Limb (tissue), 2 donors: Measurements from ENCODE around the gene TTLL11.

ENCODE experiments used
- DNase-seq, 2 donors: peaks; one replicate each; pipeline ENCODE4 v3.0.0-alpha.2; 2016; ENCODE audit errors: extremely low spot score in 2 of 2

TTLL11 gene

DNA sequence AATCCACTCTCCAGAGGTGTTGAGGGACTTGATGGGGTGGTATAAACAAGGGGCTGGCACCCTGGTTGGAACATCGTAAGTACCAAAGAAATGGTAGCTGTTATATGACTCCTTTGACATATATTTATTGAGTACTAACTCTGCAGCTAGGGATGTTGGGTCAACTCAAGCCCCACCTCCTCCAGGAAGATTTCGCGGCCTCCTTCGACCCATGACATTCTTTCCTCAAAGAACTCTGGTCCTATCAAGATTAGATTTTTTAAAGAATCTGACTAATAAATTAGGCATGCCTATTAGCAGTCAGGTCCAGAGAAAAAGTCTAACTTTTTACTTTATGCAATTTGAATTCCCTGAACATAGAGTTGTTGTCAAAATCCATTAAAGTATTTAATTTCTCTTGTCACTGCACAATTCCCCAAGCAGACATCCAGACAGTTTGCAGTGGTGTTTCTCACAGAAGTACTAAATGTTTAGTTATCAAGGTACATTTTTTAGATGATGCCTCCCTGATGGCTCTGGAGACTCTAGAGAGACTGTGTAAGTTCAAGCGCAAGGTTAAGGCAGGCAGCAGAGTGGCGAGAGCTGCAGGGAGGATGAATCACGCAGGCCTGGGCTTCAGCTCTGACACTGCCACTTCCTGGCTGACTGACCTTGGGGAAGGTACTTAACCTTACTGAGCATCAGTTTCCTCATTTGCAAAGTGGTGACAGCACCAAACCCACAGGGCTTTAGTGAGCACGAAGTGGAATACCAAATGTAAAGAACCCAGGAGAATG is 209.6 kb downstream of the TTLL11 start:
- DNase-seq = no peak

DNA sequence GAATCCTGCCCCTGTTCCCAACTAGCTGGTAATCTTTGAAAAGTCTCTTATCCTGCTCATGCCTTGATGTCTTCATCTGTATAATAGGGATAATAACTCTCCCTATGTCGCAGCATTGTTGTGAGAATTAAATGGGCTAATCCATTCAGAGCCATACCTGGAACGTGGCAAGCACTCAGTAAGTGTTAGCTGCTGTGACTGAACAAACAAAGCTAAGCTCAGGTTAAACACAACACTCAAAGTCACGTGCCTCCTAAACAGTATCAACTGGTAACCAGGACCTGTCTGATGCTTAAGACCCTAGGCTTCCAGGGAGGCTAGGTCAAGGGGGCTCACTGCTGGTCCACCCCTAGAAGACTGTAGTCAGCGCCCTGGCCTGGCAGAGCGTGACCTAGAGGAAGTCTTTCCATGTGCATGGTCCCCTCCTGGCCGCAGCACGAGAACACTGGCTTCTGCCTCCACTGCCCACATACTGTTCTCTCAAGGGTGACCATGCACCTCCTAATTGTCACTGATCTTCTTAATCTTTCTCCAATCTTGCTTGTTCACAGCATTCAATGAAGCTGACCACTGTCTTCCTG is 211.1 kb downstream of the TTLL11 start:
- no peak for DNase-seq

DNA sequence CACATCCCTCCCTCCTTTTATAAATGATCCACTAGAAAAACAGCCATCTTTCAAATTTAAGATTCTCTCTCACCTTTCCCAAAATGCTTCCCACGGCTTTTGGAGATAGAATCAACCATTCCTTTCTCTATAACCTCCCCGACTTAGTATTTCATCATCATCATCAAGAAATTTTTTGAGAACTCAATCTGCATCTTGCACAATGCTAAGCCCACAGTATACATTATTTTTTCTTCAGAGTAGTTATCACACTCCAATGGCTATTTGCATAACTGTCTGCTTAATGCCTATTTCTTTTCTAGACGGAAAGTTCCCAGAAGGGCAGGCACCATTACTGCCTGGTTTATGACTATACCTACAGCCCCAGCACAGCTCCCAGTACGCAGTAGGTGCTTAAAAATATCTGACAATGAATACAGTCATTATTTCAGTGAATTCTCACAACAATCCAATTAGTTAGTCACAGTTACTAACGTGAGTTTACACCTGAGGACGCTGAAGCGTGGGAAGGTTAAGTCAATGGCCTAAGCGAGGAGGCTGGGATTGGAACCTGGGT is 212.7 kb downstream of the TTLL11 start:
- DNase-seq = no peak

DNA sequence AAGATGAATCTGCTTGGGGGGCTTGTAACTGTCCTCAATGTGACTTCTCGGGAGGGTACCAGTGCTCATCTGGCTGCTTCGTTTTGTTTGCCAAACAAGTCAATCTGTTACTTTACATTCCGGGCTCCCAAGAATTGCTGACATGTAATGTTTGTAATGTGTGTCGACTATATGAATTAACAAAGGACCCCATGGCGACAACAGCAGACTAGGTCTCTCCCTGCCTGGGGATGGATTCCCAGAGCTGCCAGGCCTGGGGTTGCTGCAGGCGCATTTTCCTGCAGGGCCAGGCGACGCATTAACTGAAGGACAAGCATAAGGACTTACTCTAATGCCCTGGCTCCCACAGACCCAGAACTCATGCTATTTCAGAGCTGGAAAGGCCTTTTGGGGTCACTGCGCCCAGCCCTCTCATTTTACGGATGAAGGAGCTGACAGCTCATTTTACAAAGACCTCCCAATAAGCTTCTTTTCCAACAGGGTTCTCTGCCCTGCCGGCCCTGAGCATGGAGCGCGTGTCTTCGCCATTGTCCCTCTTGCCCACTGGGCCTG is 214.8 kb downstream of the TTLL11 start:
- no peak for DNase-seq

DNA sequence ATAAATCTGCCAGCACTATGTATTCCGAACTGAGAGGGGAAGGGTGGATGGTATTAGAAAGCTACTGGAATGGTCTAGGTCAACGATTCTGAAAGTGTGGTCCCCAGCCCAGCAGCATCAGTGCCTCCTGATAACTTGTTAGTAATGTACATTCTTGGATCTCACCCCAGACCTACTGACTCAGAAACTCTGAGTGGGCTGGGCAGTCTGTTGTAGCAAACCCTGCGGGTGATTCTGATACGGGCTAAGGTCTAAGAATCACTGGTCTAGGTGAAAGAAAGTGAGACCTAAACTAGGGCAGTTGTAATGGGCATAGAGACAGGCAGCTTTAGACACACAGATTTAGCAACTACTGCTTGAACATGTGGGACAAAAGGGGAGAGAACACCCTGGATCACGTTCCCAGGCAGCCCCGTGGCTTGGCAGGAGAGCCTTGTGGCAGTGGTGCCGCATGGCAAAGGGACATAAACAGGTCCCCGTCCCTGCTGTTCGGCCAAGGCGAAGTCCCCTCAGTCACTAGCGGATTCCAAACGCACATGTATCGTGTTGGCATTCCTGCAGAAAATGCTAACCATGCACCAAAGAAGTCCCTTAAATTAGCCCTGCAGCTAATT is 216.3 kb downstream of the TTLL11 start:
- no peak for DNase-seq

DNA sequence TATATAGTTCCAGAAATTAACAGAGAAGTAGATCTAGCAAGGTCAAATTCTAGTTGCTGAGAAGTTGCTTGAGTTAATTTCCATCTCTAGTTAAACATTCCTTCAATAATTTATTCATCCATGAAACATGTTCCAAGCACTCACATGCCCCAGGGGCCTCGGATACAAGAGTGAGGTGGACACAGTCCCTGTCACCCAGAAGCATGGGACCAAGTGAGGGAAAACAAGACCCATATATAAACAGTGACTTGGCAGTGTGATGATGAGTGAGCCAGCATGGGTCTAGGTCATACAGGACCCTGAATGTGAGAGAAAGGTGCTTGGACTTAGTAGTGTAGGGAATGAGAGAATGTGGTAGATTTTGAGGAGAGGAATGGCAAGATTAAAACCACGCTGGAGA is 216.9 kb downstream of the TTLL11 start:
- no peak for DNase-seq

DNA sequence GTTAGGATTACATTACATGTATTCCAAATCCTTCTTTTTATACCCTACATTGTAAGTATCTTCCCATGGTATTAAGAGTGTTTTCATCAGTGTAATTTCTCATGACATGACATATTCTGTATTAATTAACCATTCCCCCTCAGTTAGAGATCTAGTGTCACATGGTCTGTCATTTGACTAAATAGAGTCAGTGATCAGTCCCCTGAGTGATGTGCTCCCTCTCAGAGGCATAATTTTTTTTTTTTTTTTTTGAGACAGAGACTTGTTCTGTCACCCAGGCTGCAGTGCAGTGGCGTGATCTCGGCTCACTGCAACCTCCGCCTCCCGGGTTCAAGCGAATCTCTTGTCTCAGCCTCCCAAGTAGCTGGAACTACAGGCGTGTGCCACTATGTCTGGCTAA is 218.6 kb downstream of the TTLL11 start:
- no peak for DNase-seq

DNA sequence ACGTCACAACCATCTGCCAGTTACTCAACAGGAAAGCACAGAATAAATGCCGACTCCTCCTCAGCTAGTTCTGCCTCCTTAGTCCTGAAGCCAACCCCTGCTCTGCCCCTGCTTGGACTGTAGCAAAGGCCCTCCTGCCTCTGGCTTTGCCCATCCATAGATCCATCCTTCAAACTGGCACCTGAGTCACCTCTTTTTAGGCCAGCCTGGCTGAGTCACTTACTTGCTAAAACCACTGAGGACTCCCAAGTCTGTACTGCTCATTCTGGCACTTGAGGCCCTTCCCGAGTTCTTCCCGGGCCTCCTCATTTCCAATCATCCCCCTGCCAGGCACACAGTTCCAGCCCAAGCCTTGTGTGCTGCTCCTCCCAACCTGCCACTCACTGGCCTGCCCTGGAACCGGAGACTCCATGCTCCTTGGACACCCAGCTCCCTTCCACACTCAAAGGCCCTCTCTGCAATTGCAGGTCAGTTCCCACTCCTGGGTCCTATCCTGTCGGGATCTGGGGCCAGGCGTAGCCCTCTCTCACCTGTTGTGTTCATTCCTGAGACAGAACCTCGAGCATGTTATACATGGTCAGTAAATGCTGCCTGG is 221.6 kb downstream of the TTLL11 start:
- DNase-seq = no peak

DNA sequence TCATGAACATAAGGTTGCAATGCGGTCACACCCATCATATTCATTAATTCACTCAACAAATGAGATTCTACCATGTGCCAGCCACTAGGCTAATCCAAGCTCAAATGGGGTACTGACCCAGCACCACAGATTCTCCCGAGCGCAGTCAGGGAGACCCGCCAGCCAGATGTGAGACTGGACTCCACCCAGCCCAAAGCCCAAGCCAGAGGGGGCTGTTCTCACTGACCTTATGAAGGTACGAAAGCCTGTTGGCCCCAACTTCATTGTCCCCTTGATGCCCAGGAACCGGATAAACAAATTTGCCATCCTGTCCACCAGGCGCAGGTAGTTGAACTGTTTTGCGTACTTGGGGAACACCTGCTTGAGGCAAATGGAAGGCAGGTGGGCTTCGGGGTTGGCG is 222.8 kb downstream of the TTLL11 start:
- no peak for DNase-seq

DNA sequence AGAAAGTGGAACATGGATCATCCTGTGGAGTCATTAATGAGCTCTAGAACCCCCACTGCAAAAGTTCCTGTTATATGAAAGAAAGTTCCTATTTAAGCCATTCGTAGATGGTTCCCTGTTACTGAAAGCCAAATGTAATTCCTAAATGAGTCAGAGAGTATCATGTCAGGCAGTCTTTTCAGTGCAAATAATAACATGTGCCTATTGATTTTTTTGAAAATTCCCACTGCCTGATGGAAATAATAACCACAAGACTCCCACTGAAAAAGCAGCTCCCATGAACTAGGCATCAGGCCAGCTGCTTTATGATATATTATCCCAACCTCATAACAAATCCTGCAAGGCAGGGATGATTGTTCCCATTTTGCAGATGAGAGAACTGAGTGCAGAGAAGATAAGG is 224.5 kb downstream of the TTLL11 start:
- DNase-seq = no peak

DNA sequence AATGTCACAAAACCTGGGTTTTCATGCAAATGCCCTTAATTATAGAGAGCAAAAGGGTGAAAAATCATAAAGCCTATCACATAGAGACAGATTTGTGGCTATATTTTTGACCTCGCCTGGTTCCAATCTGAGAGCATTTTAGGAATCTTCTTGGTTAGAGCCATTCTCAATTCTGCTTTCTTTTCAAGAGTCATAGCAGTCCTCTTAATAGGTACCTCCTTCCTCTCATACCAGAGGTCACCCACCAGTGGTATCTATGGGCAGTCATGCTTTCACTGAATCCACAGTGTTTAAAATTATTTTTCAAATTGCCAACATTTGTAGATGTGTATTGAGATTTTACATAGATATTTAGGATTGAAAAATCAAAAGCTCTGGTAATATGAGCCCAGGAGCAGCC is 226.2 kb downstream of the TTLL11 start:
- DNase-seq = no peak

DNA sequence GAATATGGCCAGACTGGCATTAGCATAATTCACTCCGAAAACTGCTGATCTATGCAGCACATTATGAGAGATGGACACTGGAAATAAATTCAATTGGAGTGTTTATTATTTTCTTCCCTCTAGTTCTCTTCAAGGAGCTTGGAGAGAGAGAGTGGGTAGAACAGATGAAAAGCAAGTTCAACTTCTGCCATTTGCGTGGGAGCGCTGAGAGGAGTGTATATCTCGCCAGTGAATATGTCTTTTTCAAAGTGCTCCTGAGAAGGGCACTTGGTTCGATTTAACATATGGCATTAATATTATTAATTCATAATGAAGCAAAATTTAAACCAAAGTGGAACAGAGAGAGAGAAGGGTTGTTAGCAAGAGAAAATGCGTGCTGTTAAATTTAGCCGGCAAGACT is 227.2 kb downstream of the TTLL11 start:
- DNase-seq = peak in 1 of 2 donors; percentile 3

DNA sequence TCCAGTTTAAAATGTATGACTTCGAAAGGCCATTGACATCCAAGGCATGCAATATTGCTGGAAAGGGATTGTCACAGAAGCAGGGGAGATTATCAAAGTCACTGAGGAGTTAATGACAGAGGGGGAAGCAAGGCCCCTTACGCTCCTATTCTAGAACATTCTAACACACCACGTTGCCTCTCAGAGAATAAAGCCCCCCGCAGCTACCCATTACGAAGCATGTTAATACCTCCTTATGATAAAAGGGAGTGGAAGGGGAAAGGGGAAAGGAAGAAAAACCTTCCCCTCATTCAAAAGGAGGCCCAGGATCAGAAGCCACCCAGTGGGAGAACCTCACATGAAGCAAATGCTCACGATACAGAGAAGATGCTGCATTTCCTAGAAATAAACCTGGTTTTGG is 228.0 kb downstream of the TTLL11 start:
- DNase-seq = peak in 1 of 2 donors; percentile 4

DNA sequence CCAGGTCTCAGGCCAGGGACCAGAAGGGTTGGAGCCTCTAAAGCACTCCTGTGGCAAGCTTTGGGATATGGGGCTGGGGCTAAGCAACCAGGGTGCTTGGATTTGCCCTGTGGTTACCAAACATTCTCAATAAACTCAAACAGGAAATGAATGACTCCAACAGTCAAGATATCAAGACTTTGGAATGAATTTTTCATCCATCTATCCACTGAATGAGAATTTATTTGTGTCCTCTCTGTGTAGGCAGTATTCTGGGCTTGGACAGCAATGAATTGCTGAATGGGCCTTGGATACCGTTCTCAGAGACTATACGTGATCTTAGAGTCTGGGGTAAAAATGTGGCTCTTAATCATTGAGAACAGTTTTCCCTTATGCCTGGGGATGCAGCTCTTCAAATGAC is 229.2 kb downstream of the TTLL11 start:
- DNase-seq = no peak

DNA sequence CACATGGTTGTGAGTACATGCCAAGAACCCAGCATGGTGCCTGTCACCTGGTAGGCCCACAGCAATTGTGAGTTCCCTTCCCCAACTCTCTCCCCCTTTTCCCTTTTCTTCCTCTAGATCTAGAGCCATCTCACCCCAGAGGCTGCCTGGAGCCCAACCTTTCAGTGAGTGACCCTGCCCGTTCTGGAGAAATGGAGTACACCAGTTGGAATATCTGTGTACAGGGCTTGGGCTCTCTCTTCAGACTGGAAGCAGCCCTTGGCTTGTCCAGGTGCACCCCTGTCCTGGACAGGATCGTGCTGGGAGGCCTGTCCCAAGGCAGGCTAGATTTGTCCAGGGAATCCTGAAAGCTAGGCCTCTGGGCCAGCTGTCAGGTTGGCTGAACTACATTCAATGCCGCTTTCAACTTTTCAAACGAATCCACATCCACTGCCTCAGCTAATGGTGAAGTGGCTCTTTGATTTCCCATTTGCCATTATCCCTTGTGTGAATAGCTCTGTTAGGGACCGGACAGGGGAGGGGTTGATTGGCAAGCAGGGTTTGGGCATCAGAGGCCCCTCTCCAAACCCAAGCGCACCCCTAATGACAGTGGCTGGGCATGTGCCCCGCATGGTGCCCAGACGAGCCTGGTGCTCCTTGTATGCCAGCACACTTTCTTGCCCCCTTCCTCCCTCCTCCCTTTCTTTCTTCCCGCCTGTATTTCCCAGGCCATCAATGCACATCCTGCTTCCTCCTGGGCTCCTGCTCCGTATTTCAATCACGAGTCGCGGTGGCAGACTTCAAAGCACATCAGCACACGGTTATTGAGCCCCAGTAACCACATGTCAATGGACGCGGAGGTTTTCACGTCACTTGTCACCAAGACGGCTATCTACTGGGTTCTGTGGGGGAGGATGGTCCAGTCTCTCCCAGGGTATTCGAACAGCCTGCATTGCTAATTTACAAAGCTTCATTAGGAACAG is 230.5 kb downstream of the TTLL11 start:
- no peak for DNase-seq

DNA sequence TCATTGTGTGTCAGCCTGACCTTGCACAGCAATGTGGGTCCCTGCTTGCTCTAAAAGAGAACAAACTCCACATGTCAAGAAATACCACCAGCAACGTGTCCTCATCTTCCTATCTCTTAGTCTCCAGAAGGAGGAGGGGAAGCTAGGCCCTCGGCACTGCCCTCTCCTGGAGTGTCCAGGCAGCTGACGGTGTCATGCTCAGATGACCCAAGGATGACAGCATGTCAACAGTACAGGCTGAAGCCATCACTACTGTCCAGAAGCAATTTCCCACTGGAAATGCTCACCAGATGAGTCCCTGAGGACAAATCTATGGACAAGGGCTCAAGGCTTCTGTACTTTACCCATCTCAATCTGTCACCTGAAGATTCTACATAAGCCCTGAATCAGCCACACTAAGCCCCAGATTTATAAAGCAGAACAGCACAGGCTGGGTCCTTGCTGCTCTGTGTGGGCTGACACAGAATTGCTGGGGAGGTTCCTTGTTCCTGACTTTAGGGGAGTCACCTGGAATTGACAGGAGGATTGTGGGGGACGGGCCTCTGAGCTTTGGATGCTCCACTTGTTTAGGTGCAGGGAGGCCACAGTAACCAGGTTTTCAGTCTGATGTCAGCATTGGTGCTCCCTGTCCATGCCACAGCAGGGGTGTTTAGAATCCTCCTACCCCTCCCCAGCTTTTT is 231.5 kb downstream of the TTLL11 start:
- no peak for DNase-seq

DNA sequence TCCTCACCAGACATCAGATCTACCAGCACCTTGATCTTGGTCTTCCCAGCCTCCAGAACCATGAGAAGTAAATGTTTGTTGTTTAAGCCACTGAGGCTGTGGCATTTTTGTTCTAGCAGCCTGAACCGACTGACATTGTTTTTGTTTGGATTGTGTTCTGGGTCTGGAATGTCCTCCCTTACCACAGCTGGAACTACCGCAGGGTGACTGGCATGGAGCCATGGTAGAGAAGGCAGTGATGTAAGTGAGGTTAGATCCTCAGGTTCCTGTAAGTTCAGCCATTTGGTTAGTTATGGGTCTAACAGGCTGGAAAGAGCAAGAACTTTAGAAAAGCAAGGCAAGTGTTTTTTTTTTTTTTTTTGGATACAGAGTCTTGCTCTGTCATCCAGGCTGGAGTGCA is 232.4 kb downstream of the TTLL11 start:
- no peak for DNase-seq

DNA sequence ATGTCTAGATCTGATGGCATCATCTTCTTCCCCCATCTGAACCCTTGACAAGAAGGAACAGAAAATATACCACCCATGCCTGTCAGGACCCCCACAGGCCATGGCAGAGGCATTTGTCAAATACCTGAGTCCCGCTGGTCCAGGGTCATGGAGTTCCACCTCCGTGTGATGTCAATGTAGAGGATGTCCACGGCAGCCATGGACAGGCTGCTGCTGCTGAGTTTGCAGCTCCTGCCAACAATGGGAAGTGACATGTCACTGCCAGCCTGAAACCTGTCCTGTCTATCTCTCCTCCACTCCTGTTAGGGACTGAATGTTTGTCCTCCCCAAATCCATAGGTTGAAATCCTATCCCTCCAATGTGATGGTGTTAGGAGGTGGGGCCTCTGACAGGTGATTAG is 232.9 kb downstream of the TTLL11 start:
- no peak for DNase-seq

DNA sequence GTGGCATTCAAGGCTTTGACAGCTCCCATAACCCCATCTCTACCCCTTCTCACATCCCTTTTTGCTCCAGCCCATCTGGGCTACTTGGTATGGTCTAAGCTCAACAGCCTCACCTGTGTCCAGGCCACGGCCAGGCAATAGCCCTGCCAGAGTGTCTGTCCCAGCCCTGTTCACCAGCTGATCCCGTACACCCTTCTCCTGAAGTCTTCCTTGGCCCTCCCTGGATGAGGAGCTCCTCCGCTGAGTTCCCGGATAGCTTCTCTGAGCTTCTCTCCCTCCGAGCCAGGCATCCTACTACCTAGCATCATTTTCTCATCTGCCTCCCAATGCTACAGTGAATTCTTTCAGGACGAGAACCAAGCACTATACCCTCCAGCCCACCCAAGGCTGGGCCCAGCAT is 233.5 kb downstream of the TTLL11 start:
- DNase-seq = peak in 1 of 2 donors; percentile 4

DNA sequence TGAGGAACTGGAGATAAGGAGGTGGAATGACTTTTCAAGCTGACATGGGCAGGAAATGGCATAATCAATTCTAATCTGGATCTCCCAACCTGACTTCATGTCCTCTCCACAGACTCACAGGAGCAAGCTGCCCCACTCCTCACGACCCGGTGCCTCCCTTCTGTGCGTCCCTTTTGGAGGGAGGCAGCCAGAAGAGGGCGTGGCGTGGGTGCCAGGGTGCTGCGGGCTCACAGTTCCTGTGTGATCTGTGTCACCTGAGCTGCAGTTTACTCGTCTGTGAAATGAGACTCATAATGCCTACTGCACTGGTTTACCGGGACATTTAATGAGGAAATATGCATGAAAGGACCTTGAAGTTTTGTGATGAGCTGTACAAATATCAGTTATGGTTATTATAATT is 234.3 kb downstream of the TTLL11 start:
- DNase-seq = peak in 1 of 2 donors; percentile 21
